Pancreas (tissue), 10 donors: ENCODE measurements around the gene GTPBP4. TPM values are rescaled to one million over a fixed set of nuclear protein-coding genes. Genes with fewer than 3 reads are reported as not detected.
A peak's percentile ranks its signal among the peaks of the same experiment; 100 is the strongest.

Experiments
- ATAC-seq, 4 donors: fragments of 200-7000 bp; cut with Tn5 transposase; one replicate each; pipeline versions ENCODE4 v1.8.0 to v1.9.1; 2020; ENCODE audit warnings: mild to moderate bottlenecking in 4 of 4, moderate library complexity in 4 of 4
- DNase-seq, 6 donors: peaks; one replicate each; pipeline ENCODE4 v3.0.0-alpha.2; 2020
- FAIRE-seq: peaks from 2 replicates; lab custom pipeline; 2012; peaks lifted over from hg19 to GRCh38; lab: Jason Lieb, UNC
- H3K27ac ChIP-seq, 4 donors: fragments of 200-600 bp; sonication (generic); 1 replicate in 3 of 4; 2 replicates in 1 of 4; pipeline versions ENCODE4 v1.5.0 to v1.8.0; 2020
- H3K27me3 ChIP-seq, 4 donors: fragments of 200-600 bp; one replicate each; pipeline ENCODE4 v1.8.0; 2021
- H3K36me3 ChIP-seq, 3 donors: fragments of 200-600 bp; sonication (generic) in 1 of 3; one replicate each; pipeline versions ENCODE4 v1.5.0 to v1.8.0; 2020 to 2021
- H3K4me1 ChIP-seq, 3 donors: fragments of 200-600 bp; one replicate each; pipeline ENCODE4 v1.8.0; 2021
- H3K4me3 ChIP-seq, 4 donors: fragments of 200-600 bp; sonication (generic) in 2 of 4; one replicate each; pipeline versions ENCODE4 v1.5.0 to v1.8.0; 2020 to 2021
- H3K9me3 ChIP-seq, 4 donors: fragments of 200-600 bp; one replicate each; pipeline ENCODE4 v1.8.0; 2021
- WGBS, 2 donors: extraction: QIAGEN DNeasy Blood & Tissue Kit; methylation state at CpG; one replicate each; pipeline ENCODE4 v1.1.7; 2013; 5-methylcytosine and 5-hydroxymethylcytosine counted together
- intact Hi-C, 3 donors: fragments of 100-400 bp; cut with DNase I; formaldehyde crosslinking; loops; one replicate each; pipeline versions ENCODE4 v1.11.1 to v1.14.2; 2022
- polyA plus RNA-seq, 2 donors: library from polyadenylated mRNA; stranded (reverse); fragments of 200-250 nt; gene quantifications; one replicate each; pipeline ENCODE4 v1.2.3, GENCODE V29; 2013
- total RNA-seq, 6 donors: library from RNA; stranded (reverse); fragmentation: NEBNext Ultra II Directional in 4 of 6; extraction: Animal tissue kit (Norgen Biotek cat#: 25700) in 4 of 6; gene quantifications; one replicate each; pipeline versions ENCODE4 v1.2.1 to v1.2.4, GENCODE V29; 2021 to 2023
- TF ChIP-seq, protein P1 (sequence below), 4 donors: fragments of 200-600 bp; sonication (generic) in 3 of 4; IDR thresholded peaks; one replicate each; pipeline versions ENCODE4 v1.5.0 to v1.8.0; 2021; ENCODE audit warnings: antibody characterized with exemption in 4 of 4
- donor health status: healthy with polysubstance abuse.
- donor health status: DM: no; HTN: no; CAD: no; lungs with moderate emphysema.
- donor health status: DM: no; HTN: no; CAD: no.
- donor health status: control.
- donor health status: control.
- donor health status: Bipolar disorder and iron deficiency.
- donor health status: DM: yes; HTN: yes; CAD: no.
- donor health status: DM: no; HTN: no; CAD: no.
- donor health status: DM: no; HTN: no; CAD: no.
- donor health status: DM: yes; HTN: yes; CAD: no.

Gene GTPBP4
- total and polyA plus RNA-seq, 8 donors = 6.9 to 18.4 (median 15.8) TPM

DNA sequence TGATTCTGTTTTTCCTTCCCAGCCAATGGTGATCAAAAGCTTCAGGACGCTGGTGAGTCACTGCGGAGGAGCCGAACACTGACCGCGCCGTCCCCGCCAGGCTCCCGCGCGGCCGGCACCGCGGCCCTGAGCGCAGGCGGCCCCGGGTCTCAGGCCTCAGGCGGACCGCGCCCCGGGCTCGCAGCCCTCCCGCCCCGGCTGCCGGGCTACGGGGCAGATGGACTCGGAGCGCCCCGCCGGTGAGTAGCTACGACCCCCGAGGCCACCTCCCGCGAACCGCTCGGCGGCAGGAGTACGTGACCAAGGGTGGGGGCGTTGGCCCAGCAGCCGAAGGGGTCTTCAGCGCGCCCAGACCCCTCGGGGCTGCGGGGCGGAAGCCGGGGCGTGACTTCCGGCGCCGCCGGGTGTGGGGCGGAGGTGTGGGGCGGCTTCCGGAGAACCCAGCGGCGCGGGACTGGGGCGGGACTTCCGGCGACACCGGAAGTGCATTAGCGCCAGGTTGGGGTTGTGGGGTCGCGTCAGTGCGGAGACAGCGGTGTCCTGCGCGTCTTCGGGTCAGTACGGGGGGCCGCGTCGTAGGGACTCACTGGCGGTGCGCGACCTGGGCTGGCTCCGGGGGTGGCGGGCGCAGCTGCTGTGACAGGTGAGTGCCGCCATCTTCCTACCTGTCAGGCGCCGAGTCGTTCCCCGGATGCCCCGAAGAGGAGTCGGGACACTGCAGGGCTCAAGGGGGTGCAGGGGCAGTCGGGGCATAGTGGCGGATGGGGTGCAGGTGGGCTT lies 68.3 kb downstream of the GTPBP4 start, which contains the start of gene WDR37:
Gene WDR37, plus strand, starts transcription at position 60 of the 780 bp plus-strand sequence. CDS start 15,771 bp downstream, outside the sequence.
- intact Hi-C loops = no loop called here
- TF ChIP-seq, protein P1, sequence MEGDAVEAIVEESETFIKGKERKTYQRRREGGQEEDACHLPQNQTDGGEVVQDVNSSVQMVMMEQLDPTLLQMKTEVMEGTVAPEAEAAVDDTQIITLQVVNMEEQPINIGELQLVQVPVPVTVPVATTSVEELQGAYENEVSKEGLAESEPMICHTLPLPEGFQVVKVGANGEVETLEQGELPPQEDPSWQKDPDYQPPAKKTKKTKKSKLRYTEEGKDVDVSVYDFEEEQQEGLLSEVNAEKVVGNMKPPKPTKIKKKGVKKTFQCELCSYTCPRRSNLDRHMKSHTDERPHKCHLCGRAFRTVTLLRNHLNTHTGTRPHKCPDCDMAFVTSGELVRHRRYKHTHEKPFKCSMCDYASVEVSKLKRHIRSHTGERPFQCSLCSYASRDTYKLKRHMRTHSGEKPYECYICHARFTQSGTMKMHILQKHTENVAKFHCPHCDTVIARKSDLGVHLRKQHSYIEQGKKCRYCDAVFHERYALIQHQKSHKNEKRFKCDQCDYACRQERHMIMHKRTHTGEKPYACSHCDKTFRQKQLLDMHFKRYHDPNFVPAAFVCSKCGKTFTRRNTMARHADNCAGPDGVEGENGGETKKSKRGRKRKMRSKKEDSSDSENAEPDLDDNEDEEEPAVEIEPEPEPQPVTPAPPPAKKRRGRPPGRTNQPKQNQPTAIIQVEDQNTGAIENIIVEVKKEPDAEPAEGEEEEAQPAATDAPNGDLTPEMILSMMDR (IDR thresholded peaks at IDR 0.05) = no peak
- WGBS, 2 donors = 0 to 1% methylated on average over 76 to 87 of the region's 87 CpGs
- Histone ChIP-seq H3K4me1 (peaks cover 20 to 33% (median 27%) of the 10 kb centered on the region in 3 donors), H3K4me3 (peak within 1 kb of the TSS; percentile 68 to 100 (median 95)), H3K36me3 (peaks cover 0 to 1% (median 0%) of the 10 kb centered on the region in 3 donors), H3K9me3 (no peaks in the 10 kb centered on the region), H3K27me3 (no peaks in the 10 kb centered on the region), H3K27ac (peak within 1 kb of the TSS; percentile 95 to 98 (median 98))
- DNase-seq (peak; percentile 78 to 93 (median 84)), FAIRE-seq (no peak), ATAC-seq (peak; percentile 96 to 97 (median 97))

DNA sequence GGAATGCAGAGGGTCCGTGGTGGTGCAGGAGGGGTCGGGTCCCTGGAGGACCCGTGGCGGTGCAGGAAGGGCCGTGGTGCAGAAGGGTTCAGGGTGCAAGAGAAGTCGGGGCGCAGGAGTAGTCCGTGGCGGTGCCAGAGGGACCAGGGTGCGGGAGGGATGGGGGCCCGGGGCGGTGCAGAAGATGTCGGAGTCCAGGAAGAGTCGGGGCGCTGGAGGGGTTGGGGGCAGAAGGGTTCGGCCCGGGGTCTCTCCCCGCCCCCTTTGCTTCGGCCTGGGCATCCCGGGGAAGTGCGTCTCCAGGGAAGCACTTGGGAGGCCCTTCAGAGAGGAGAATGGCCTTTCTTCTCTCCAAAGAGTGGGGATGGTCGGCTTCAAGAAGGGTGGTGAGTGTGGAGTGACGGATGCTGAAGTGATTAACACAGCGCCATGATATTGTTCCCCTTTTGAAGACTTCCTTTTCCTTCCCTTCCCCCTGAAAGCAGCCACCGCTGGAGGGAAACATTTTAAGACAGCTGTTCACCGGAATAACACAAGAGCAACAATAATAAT lies 68.9 kb downstream of the GTPBP4 start:
- FAIRE-seq = no peak
- Histone ChIP-seq H3K4me3 (peak overlapping the region; percentile 68 to 100 (median 95)), H3K36me3 (no peaks in the 10 kb centered on the region), H3K27ac (peak overlapping the region in 2 of 4 donors; percentile 98), H3K9me3 (no peaks in the 10 kb centered on the region), H3K4me1 (peaks cover 20 to 31% (median 27%) of the 10 kb centered on the region in 3 donors), H3K27me3 (no peaks in the 10 kb centered on the region)
- TF ChIP-seq, protein P1 (IDR thresholded peaks at IDR 0.05) = no peak
- peak in 3 of 4 donors; percentile 14 to 38 (median 26) for ATAC-seq
- intact Hi-C loops = no loop called here
- no peak for DNase-seq
- WGBS, 2 donors = 0 to 1% methylated on average over 21 to 26 of the region's 26 CpGs

DNA sequence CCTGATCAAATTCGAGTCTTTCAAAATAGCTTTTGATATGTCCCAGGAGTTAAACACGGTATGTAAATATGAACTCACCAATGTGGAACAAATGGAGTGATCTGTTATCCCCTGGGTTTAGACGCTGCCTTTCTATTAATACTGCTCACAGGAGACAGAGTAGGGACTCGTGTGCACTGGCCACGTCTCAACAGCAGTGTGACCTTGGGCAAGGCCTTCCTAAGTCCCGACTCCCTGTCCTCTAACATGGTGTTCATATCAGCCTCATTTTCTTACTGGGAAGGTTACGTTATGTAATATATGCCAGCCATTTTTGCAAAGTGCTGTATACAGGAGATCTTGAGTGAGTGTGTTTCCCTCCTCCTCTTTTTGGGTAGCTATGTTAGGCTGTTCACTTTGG lies 69.8 kb downstream of the GTPBP4 start:
- peak in 1 of 4 donors; percentile 6 for ATAC-seq
- Histone ChIP-seq H3K27me3 (no peaks in the 10 kb centered on the region), H3K4me1 (peaks cover 20 to 31% (median 27%) of the 10 kb centered on the region in 3 donors), H3K27ac (peak overlapping the region in 1 of 4 donors; percentile 98), H3K36me3 (no peaks in the 10 kb centered on the region), H3K9me3 (no peaks in the 10 kb centered on the region), H3K4me3 (peak overlapping the region in 2 of 4 donors; percentile 94 to 96)
- 18 to 25% methylated on average over 7 of the region's 7 CpGs for WGBS, 2 donors
- DNase-seq = no peak
- intact Hi-C loops = no loop called here
- FAIRE-seq = no peak
- TF ChIP-seq, protein P1 (IDR thresholded peaks at IDR 0.05) = no peak

DNA sequence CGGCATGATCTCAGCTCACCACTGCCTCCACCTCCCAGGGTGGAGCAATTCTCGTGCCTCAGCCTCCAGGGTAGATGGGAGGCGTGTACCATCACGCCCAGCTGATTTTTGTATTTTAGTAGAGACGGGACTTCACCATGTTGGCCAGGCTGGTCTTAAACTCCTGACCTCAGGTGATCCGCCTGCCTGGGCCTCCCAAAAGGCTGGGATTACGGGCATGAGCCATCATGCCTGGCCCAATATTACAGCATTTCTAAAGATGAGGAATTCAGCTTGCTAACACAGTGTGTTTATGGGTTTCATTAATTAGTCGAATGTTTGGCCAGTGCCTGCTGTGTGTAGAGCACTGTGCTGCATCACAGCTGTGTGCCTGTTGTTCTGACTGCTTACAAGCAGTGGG lies 71.7 kb downstream of the GTPBP4 start:
- ATAC-seq (no peak), FAIRE-seq (no peak), DNase-seq (no peak)
- TF ChIP-seq, protein P1 (IDR thresholded peaks at IDR 0.05) = no peak
- Histone ChIP-seq H3K27ac (no peak overlapping the region), H3K27me3 (no peaks in the 10 kb centered on the region), H3K36me3 (peaks cover 0 to 4% (median 0%) of the 10 kb centered on the region in 3 donors), H3K4me1 (peaks cover 12 to 14% (median 14%) of the 10 kb centered on the region in 3 donors), H3K9me3 (no peaks in the 10 kb centered on the region), H3K4me3 (no peak overlapping the region)
- WGBS, 2 donors = 95 to 97% methylated on average over 8 of the region's 8 CpGs
- intact Hi-C loops = no loop called here
